H1 (cell line): ENCODE measurements around the gene ALG10. TPM values are rescaled to one million over a fixed set of nuclear protein-coding genes. Genes with fewer than 3 reads are reported as not detected.

ENCODE experiments used
- BRCA1 ChIP-seq: IDR thresholded peaks from 2 replicates; pipeline ENCODE4 v1.6.1; 2012; ENCODE audit warnings: low read depth, low read length, improper control_type of control experiment
- CREB1 ChIP-seq: IDR thresholded peaks from 2 replicates; pipeline ENCODE4 v1.6.1; 2012; ENCODE audit warnings: inconsistent platforms
- EP300 ChIP-seq, 2 experiments: IDR thresholded peaks; 1 replicate in 1 of 2; 2 replicates in 1 of 2; pipeline ENCODE4 v1.6.1; 2011 to 2012; ENCODE audit warnings: low read depth in 2 of 2, low read length in 2 of 2, mild to moderate bottlenecking in 2 of 2, borderline replicate concordance in 1 of 2, inconsistent platforms in 1 of 2, moderate library complexity in 1 of 2
- JUND ChIP-seq: IDR thresholded peaks from 2 replicates; pipeline ENCODE4 v1.6.1; 2011; ENCODE audit warnings: mild to moderate bottlenecking, improper control_type of control experiment, low read length
- KDM4A ChIP-seq: IDR thresholded peaks from one replicate; pipeline ENCODE4 v1.7.1; 2012; ENCODE audit warnings: low read depth, mild to moderate bottlenecking, moderate library complexity, low read length, inconsistent platforms; ENCODE audit not compliant: severe bottlenecking
- KDM5A ChIP-seq: fragments of 200-600 bp; IDR thresholded peaks from 2 replicates; pipeline ENCODE4 v1.7.1; 2012; ENCODE audit warnings: mild to moderate bottlenecking, low read length, inconsistent platforms, mixed read lengths
- MAFK ChIP-seq: IDR thresholded peaks from 2 replicates; pipeline ENCODE4 v1.6.1; 2012; ENCODE audit warnings: low read depth, mild to moderate bottlenecking, improper control_type of control experiment, low read length
- POLR2A ChIP-seq, 2 experiments: IDR thresholded peaks; 1 replicate in 1 of 2; 2 replicates in 1 of 2; pipeline ENCODE4 v1.6.1; 2011; ENCODE audit warnings: low read depth in 2 of 2, low read length in 2 of 2, mild to moderate bottlenecking in 2 of 2; ENCODE audit errors: control extremely low read depth in 1 of 2
- POLR2AphosphoS5 ChIP-seq: IDR thresholded peaks from 2 replicates; pipeline ENCODE4 v1.6.1; 2011; ENCODE audit warnings: low read depth, low read length
- POU5F1 ChIP-seq: IDR thresholded peaks from 2 replicates; pipeline ENCODE4 v1.6.1; 2011; ENCODE audit warnings: low read depth, mild to moderate bottlenecking, low read length, moderate library complexity
- RAD21 ChIP-seq, 2 experiments: IDR thresholded peaks in 1 of 2; conservative IDR thresholded peaks in 1 of 2; 2 replicates each; pipeline ENCODE4 v1.6.1; 2011; ENCODE audit warnings: low read depth in 2 of 2, low read length in 2 of 2, improper control_type of control experiment in 1 of 2, inconsistent platforms in 1 of 2, mild to moderate bottlenecking in 1 of 2, moderate library complexity in 1 of 2
- RFX5 ChIP-seq: IDR thresholded peaks from 2 replicates; pipeline ENCODE4 v1.6.1; 2011; ENCODE audit warnings: low read depth, low read length, improper control_type of control experiment, borderline replicate concordance
- SIN3A ChIP-seq, 2 experiments: IDR thresholded peaks in 1 of 2; conservative IDR thresholded peaks in 1 of 2; 2 replicates each; pipeline ENCODE4 v1.6.1; 2011 to 2012; ENCODE audit warnings: low read length in 2 of 2, improper control_type of control experiment in 1 of 2, low read depth in 1 of 2, mild to moderate bottlenecking in 1 of 2
- SIRT6 ChIP-seq: IDR thresholded peaks from one replicate; pipeline ENCODE4 v1.7.1; 2012; ENCODE audit warnings: low read length, inconsistent platforms
- SIX5 ChIP-seq: IDR thresholded peaks from 2 replicates; pipeline ENCODE4 v1.6.1; 2011; ENCODE audit warnings: mild to moderate bottlenecking, low read depth, low read length
- SP1 ChIP-seq: IDR thresholded peaks from 2 replicates; pipeline ENCODE4 v1.6.1; 2011; ENCODE audit warnings: low read depth, low read length
- SRF ChIP-seq: IDR thresholded peaks from 2 replicates; pipeline ENCODE4 v1.6.1; 2011; ENCODE audit warnings: mild to moderate bottlenecking, low read depth, low read length, moderate library complexity
- TAF1 ChIP-seq: IDR thresholded peaks from 2 replicates; pipeline ENCODE4 v1.6.1; 2011; ENCODE audit warnings: mild to moderate bottlenecking, low read depth, low read length
- TBP ChIP-seq: IDR thresholded peaks from 2 replicates; pipeline ENCODE4 v1.6.1; 2011; ENCODE audit warnings: low read depth, low read length, improper control_type of control experiment
- TCF12 ChIP-seq: IDR thresholded peaks from 2 replicates; pipeline ENCODE4 v1.6.1; 2011; ENCODE audit warnings: low read depth, mild to moderate bottlenecking, low read length
- polyA plus RNA-seq, 7 experiments: library from polyadenylated mRNA; depleted of rRNA in 3 of 7; stranded (reverse) in 5 of 7; unstranded in 2 of 7; fragments of >200 nt in 5 of 7; fragments of 200-250 nt in 2 of 7; gene quantifications; 1 replicate in 5 of 7; 2 replicates in 1 of 7; 4 replicates in 1 of 7; pipeline versions ENCODE4 v1.2.1 to v1.2.3, GENCODE V29; 2011 to 2013; ENCODE audit warnings: missing spikeins in 2 of 7, mixed read lengths in 2 of 7
- total RNA-seq: library from RNA; stranded (reverse); fragmentation: NEBNext Ultra II Directional; extraction: Animal tissue kit (Norgen Biotek cat#: 25700); gene quantifications from 2 replicates; pipeline ENCODE4 v1.2.1, GENCODE V29; 2021
- TF ChIP-seq, protein P1 (sequence below): IDR thresholded peaks from 2 replicates; pipeline ENCODE4 v1.6.1; 2012; ENCODE audit warnings: inconsistent platforms
- TF ChIP-seq, protein P2 (sequence below): IDR thresholded peaks from 2 replicates; pipeline ENCODE4 v1.6.1; 2012; ENCODE audit warnings: low read length, inconsistent platforms

ALG10 gene
- total and polyA plus RNA-seq, 2 of the 8 experiments (the other 6 are each of a cell fraction or from before 2014, with no cell fraction given) = 9.1 to 11.0 TPM

DNA sequence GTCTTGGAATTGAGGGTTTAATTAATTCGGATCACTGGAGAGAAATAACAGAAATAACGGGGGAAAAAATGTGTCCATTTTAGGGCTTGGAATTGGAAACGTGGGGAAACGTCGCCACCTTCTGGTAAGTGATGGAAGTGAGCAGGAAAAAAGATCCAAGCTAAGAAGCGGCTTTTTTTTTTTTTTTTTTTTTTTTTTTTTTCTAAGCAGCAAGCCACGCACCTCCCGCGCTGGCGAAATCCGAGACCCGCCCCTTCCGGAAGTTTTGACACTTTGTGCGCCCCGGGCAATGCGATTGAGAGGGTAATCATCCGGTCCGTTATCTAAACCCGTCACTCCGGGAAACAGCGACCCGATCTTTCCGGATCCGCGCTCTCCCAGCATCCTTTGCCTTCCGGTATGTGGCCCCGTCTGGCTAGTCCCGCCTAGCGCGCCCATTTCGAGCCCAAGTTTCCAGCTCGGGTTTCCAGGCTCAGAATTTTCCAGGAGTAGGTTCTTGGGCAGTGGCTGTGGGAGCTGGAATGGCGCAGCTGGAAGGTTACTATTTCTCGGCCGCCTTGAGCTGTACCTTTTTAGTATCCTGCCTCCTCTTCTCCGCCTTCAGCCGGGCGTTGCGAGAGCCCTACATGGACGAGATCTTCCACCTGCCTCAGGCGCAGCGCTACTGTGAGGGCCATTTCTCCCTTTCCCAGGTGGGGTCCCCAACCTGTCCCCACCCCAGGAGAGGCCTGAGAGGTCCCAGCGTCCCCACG, at the start of gene ALG10 (continued):
- TF ChIP-seq, protein P1, sequence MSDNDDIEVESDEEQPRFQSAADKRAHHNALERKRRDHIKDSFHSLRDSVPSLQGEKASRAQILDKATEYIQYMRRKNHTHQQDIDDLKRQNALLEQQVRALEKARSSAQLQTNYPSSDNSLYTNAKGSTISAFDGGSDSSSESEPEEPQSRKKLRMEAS = 0 out of 2 replicates have a peak, but pooled peaks have one; percentile 32
- no peak for TF ChIP-seq BRCA1
- peak; percentile 27; the same call in 1 of the 2 replicates for TF ChIP-seq SIX5
- 0 out of 2 replicates have a peak, but pooled peaks have one; percentile 17 for TF ChIP-seq SRF
- TF ChIP-seq RAD21 (IDR thresholded peaks at IDR 0.05 in 1 of 2, conservative IDR thresholded peaks at IDR 0.05 in 1 of 2; ENCODE audit: low read depth in 2 of 2, low read length in 2 of 2) = peak; percentile 81 to 82
- TF ChIP-seq TAF1 = peak; percentile 83
- no peak for TF ChIP-seq SIRT6
- TF ChIP-seq JUND = 0 out of 2 replicates have a peak, but pooled peaks have one; percentile 14
- TF ChIP-seq TBP = peak; percentile 73; the same call in 1 of the 2 replicates
- TF ChIP-seq EP300 (IDR thresholded peaks at IDR 0.05; ENCODE audit: borderline replicate concordance in 1 of 2, low read depth in 2 of 2, low read length in 2 of 2) = peak in 1 of 2 experiments; percentile 45; a peak in 1 of 3 replicates
- peak; percentile 63; the same call in 1 of the 2 replicates for TF ChIP-seq KDM5A
- no peak for TF ChIP-seq MAFK
- TF ChIP-seq CREB1 = peak; percentile 81
- TF ChIP-seq, protein P2, sequence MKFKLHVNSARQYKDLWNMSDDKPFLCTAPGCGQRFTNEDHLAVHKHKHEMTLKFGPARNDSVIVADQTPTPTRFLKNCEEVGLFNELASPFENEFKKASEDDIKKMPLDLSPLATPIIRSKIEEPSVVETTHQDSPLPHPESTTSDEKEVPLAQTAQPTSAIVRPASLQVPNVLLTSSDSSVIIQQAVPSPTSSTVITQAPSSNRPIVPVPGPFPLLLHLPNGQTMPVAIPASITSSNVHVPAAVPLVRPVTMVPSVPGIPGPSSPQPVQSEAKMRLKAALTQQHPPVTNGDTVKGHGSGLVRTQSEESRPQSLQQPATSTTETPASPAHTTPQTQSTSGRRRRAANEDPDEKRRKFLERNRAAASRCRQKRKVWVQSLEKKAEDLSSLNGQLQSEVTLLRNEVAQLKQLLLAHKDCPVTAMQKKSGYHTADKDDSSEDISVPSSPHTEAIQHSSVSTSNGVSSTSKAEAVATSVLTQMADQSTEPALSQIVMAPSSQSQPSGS = 0 out of 2 replicates have a peak, but pooled peaks have one; percentile 22
- TF ChIP-seq POU5F1 = no peak
- peak; percentile 68 for TF ChIP-seq KDM4A
- TF ChIP-seq POLR2AphosphoS5 = peak; percentile 38; the same call in 1 of the 2 replicates
- TF ChIP-seq RFX5 = no peak
- TF ChIP-seq SIN3A (conservative IDR thresholded peaks at IDR 0.05 in 1 of 2, IDR thresholded peaks at IDR 0.05 in 1 of 2; ENCODE audit: low read depth in 1 of 2, low read length in 2 of 2) = peak; percentile 50 to 80; a peak in 2 of 4 replicates
- TF ChIP-seq SP1 = 0 out of 2 replicates have a peak, but pooled peaks have one; percentile 56
- TF ChIP-seq POLR2A (IDR thresholded peaks at IDR 0.05; ENCODE audit: control extremely low read depth in 1 of 2, low read depth in 2 of 2, low read length in 2 of 2) = peak in 1 of 2 experiments; percentile 80; a peak in 2 of 3 replicates
- no peak for TF ChIP-seq TCF12
